HEK293T (cell line): ENCODE results near the gene PRKAB1.

Experiments
- CTCF ChIA-PET: fragments of 350-600 bp; formaldehyde crosslinking; extraction: SDS; loops from one replicate; lab custom pipeline; 2021; ENCODE audit warnings: antibody characterized with exemption, inconsistent platforms; lab: Yijun Ruan, JAX
- POLR2A ChIA-PET: fragments of 350-600 bp; formaldehyde crosslinking; extraction: SDS; loops from one replicate; lab custom pipeline; 2020; ENCODE audit warnings: antibody characterized with exemption, inconsistent platforms; lab: Yijun Ruan, JAX
- DNase-seq: peaks from one replicate; pipeline ENCODE4 v3.0.0; 2012; ENCODE audit warnings: mixed read lengths; ENCODE audit errors: extremely low spot score
- ARNT ChIP-seq: fragments of 450-650 bp; IDR thresholded peaks from 2 replicates; pipeline ENCODE4 v1.6.1; 2017; ENCODE audit warnings: mild to moderate bottlenecking
- BHLHE40 ChIP-seq: fragments of 450-650 bp; IDR thresholded peaks from 2 replicates; pipeline ENCODE4 v1.6.1; 2016; ENCODE audit warnings: mild to moderate bottlenecking, moderate library complexity, borderline replicate concordance
- CTBP1 ChIP-seq: fragments of 450-650 bp; IDR thresholded peaks from 2 replicates; pipeline ENCODE4 v1.6.1; 2016; ENCODE audit warnings: borderline replicate concordance
- ELF4 ChIP-seq: fragments of 450-650 bp; IDR thresholded peaks from 2 replicates; pipeline ENCODE4 v1.6.1; 2017; ENCODE audit warnings: antibody characterized with exemption
- FOXA1 ChIP-seq: fragments of 450-650 bp; IDR thresholded peaks from 2 replicates; pipeline ENCODE4 v1.6.1; 2016; ENCODE audit warnings: mild to moderate bottlenecking
- FOXK2 ChIP-seq: fragments of 450-650 bp; IDR thresholded peaks from 2 replicates; pipeline ENCODE4 v1.6.1; 2016; ENCODE audit warnings: mild to moderate bottlenecking
- FOXM1 ChIP-seq: fragments of 450-650 bp; IDR thresholded peaks from 2 replicates; pipeline ENCODE4 v1.6.1; 2017; ENCODE audit warnings: mild to moderate bottlenecking, borderline replicate concordance
- HDGF ChIP-seq: fragments of 450-650 bp; IDR thresholded peaks from 2 replicates; pipeline ENCODE4 v1.6.1; 2017; ENCODE audit warnings: antibody characterized with exemption, borderline replicate concordance
- L3MBTL2 ChIP-seq: fragments of 450-650 bp; conservative IDR thresholded peaks from 2 replicates; pipeline ENCODE4 v1.6.1; 2016; ENCODE audit warnings: mild to moderate bottlenecking
- LEF1 ChIP-seq: fragments of 450-650 bp; IDR thresholded peaks from 2 replicates; pipeline ENCODE4 v1.6.1; 2017; ENCODE audit warnings: mild to moderate bottlenecking, borderline replicate concordance
- NFRKB ChIP-seq: fragments of 450-650 bp; IDR thresholded peaks from 2 replicates; pipeline ENCODE4 v1.6.1; 2016; ENCODE audit warnings: mild to moderate bottlenecking, moderate library complexity
- PKNOX1 ChIP-seq: fragments of 450-650 bp; IDR thresholded peaks from 2 replicates; pipeline ENCODE4 v1.6.1; 2016
- SP1 ChIP-seq: fragments of 450-650 bp; IDR thresholded peaks from 2 replicates; pipeline ENCODE4 v1.6.1; 2017
- SUZ12 ChIP-seq: fragments of 450-650 bp; IDR thresholded peaks from 2 replicates; pipeline ENCODE4 v1.6.1; 2016; ENCODE audit warnings: mild to moderate bottlenecking
- TARDBP ChIP-seq: fragments of 450-650 bp; IDR thresholded peaks from 2 replicates; pipeline ENCODE4 v1.6.1; 2016
- ZNF384 ChIP-seq: fragments of 450-650 bp; IDR thresholded peaks from 2 replicates; pipeline ENCODE4 v1.6.1; 2016

Gene PRKAB1

DNA sequence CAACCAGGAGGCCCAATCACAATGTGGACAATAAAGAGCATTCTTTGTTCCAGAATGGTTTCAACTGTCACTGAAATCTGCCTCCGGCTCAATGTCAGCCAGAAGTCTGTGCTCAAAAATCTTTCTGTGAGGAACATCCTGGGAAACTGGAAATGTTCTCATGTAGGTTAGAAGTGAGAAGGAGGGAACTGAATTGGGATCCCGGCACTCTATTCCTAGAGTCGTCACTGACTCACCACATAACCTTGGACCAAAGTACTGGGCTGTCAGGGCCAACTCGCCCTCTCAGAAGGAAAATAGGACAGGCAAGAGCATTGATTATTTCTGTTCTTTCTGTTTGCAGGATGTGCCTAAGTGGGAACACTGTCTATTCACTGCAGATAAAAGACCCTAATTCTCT, 57.6 kb downstream of the PRKAB1 start:
- CTCF ChIA-PET: no interaction called here
- TF ChIP-seq FOXM1 (no peak), L3MBTL2 (no peak), PKNOX1 (no peak), ARNT (no peak), ELF4 (no peak)
- DNase-seq: no peak

DNA sequence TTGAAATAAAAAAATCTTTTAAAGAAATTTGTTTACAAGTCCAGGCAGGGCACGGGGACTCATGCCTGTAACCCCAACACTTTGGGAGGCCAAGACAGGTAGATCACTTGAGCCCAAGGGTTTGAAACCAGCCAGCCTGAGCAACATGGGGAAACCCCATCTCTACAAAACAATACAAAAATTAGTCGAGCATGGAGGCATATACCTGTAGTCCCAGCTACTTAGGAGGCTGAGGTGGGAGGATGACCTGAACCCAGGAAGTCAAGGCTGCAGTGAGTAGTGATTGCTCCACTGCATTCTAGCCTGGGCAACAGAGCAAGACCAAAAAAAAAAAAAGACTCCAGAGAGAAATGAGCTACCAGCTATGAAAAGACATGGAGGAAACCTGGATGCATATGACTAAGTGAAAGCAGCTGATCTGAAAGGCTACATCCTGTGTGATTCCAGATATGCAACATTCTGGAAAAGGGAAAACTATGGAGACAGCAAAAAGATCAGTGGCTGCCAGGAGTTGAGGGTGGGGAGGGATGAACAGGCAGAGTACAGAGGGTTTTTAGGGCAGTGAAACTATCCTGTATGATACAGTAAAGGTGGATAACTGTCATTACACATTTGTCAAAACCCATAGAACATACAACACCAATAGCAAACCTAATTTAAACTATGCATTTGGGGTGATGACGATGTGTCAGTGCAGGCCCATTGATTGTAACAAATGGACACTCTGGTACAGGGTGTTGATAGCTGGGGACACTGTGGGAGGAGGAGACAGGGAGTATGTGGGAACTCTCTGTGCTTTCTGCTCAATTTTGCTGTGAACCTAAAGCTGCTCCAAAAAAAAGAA, 59.9 kb downstream of the PRKAB1 start:
- DNase-seq: no peak
- POLR2A ChIA-PET: no interaction called here
- CTCF ChIA-PET: interaction anchor here (0.7 kb wide), 1 partner anchor 61 kb away, joined by 3 read pairs; no protein-coding TSS in a partner anchor
- TF ChIP-seq NFRKB: no peak

More for the DNA sequence above, 57.6 kb downstream of the PRKAB1 start:
- POLR2A ChIA-PET: no interaction called here

DNA sequence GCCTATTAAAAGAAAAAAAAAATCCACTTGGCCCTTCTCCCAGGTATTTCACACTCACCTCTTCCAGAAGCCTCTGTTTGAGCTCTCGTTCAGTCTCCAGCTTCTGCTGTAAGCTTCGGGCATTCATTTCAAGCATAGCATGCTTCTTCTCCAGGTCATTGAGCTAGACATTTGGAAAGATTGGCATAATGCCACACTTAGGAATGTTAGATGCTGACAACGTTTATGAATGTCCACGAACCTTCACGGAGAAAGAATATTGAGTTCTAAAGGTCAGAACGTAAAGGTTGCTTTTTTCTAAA, 60.5 kb downstream of the PRKAB1 start:
- ChIA-PET POLR2A (no interaction called here), CTCF (interaction anchor here (0.7 kb wide), 1 partner anchor 60 kb away, joined by 3 read pairs; no protein-coding TSS in a partner anchor)
- DNase-seq: no peak
- TF ChIP-seq FOXM1 (no peak), PKNOX1 (no peak), FOXK2 (no peak), HDGF (no peak), LEF1 (no peak), TARDBP (no peak), NFRKB (no peak), SP1 (no peak), ELF4 (no peak), ZNF384 (no peak), FOXA1 (no peak), CTBP1 (no peak), ARNT (no peak), L3MBTL2 (no peak), BHLHE40 (no peak), SUZ12 (no peak)

GRCh38 chr12:119729871-119730270, 61.9 kb downstream of the PRKAB1 start:
- TF ChIP-seq SP1: no peak
- no peak for TF ChIP-seq L3MBTL2
- no peak for TF ChIP-seq FOXA1
- no peak for TF ChIP-seq HDGF
- TF ChIP-seq BHLHE40: no peak
- TF ChIP-seq CTBP1: no peak
- POLR2A ChIA-PET: no interaction called here
- DNase-seq: no peak
- CTCF ChIA-PET: no interaction called here

DNA sequence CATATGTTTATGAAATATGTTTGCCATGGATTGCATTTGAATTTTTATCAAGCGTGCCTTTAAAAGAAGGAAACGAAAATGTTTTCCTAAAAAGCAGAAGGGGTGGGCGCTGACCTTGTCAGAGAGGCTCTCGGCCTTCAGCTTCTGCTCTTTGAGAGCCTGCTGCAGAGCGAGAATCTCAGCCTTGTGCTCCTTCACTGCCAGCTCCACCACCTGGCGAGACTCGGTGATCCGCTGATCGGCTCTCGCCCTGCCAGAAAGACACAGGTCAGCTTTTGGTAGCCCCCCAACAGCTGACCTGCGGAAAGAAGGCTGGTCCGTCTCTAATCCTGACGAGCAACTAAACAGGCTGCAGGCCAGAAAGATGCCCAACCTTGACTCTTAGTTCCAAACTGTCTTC, 62.4 kb downstream of the PRKAB1 start:
- CTCF ChIA-PET: no interaction called here
- POLR2A ChIA-PET: no interaction called here
- no peak for DNase-seq
- TF ChIP-seq FOXK2: no peak
- TF ChIP-seq LEF1: no peak
- TF ChIP-seq BHLHE40: no peak
- no peak for TF ChIP-seq ARNT
- no peak for TF ChIP-seq SUZ12
- TF ChIP-seq ZNF384: no peak
- TF ChIP-seq TARDBP: no peak
- no peak for TF ChIP-seq PKNOX1
- no peak for TF ChIP-seq FOXM1
